Measurements from ENCODE around the gene TNIK. TPM values are rescaled to one million over a fixed set of nuclear protein-coding genes. Genes with fewer than 3 reads are reported as not detected.
"Not testable (repeated sequence)": the region's sequence is repeated elsewhere in the genome, so short reads cannot be mapped to it uniquely, and the experiment has no call there.

TNIK gene
- total and polyA plus RNA-seq, 10 donors, result 0.85 to 34.5 (median 14.1) TPM

DNA sequence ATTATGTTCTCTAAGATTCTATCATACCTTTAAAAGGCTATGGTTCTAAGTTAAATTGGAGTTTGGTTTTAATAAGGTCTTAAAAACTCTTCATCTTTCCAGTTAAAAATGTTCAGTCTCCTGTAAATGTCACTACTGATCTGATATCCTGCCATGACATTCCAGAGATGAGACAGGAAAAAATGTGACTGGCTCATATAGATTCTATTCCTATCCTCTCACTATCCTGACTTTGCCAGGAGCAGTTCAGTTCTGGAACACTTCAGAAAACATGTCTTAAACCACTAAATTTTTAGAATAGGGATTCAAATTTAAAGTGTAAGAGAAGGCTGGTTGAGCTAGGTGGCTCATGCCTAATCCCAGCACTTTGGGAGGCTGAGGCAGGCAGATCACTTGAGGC, 170.9 kb downstream of the TNIK start:
- no peak overlapping the region for H3K4me3 ChIP-seq
- H3K27ac ChIP-seq, result no peak overlapping the region
- intact Hi-C loops (cut with DNase I; ENCODE audit: low total_unique reads), result no loop called here
- no peaks in the 10 kb centered on the region for H3K36me3 ChIP-seq
- TF ChIP-seq, protein P1, sequence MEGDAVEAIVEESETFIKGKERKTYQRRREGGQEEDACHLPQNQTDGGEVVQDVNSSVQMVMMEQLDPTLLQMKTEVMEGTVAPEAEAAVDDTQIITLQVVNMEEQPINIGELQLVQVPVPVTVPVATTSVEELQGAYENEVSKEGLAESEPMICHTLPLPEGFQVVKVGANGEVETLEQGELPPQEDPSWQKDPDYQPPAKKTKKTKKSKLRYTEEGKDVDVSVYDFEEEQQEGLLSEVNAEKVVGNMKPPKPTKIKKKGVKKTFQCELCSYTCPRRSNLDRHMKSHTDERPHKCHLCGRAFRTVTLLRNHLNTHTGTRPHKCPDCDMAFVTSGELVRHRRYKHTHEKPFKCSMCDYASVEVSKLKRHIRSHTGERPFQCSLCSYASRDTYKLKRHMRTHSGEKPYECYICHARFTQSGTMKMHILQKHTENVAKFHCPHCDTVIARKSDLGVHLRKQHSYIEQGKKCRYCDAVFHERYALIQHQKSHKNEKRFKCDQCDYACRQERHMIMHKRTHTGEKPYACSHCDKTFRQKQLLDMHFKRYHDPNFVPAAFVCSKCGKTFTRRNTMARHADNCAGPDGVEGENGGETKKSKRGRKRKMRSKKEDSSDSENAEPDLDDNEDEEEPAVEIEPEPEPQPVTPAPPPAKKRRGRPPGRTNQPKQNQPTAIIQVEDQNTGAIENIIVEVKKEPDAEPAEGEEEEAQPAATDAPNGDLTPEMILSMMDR (IDR thresholded peaks at IDR 0.05 in 8 of 11, conservative IDR thresholded peaks at IDR 0.05 in 3 of 11), result no peak
- TF ChIP-seq POLR2AphosphoS5 (IDR thresholded peaks at IDR 0.05) (no peak), POLR2A (IDR thresholded peaks at IDR 0.05) (no peak)
- DNase-seq, result no peak
- no peaks in the 10 kb centered on the region for H3K27me3 ChIP-seq (replicated peaks in 1 of 7)
- H3K9me3 ChIP-seq, result no peaks in the 10 kb centered on the region
- peaks cover 0 to 17% (median 6%) of the 10 kb centered on the region in 6 donors for H3K4me1 ChIP-seq

DNA sequence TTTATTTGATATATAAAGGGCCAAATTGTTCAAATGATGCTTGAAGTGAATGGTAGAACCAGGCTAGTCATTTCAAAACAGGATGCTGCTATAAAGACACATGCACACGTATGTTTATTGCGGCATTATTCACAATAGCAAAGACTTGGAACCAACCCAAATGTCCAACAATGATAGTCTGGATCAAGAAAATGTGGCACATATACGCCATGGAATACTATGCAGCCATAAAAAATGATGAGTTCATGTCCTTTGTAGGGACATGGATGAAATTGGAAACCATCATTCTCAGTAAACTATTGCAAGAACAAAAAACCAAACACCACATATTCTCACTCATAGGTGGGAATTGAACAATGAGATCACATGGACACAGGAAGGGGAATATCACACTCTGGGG, 172.4 kb downstream of the TNIK start:
- WGBS, 5 donors, result 73 to 91% (median 88%) methylated on average over 3 of the region's 3 CpGs
- intact Hi-C loops (cut with DNase I; ENCODE audit: low total_unique reads), result not testable (repeated sequence)

DNA sequence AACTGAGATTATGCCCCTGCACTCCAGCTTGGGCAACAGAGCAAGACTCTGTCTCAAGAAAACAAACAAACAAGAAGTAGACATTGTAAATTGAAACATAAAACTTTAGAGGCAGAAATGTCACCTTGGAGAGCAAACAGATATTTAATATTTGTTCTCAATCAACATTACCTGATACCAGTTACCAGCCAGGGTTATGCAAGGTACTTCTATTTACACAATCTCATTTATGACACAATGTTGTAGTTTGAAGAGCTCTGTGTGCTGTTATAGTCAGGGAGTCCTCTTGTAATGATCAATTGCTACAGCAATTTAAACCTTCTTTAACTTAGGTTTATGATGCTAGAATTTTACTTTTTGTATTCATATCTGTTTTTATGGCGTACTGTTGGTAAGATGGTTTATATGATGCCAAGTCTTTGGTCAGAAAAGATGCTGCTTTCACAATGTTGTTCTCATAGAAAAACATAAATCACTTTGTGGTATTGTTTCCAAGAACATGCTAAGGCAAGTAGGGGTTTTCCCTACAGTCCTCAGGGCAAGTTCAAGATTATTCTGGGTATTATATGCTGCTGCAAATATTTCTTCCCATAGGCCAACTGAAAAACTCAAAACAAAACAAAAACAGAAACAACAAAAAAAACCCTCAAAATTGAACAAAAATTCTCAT, 173.5 kb downstream of the TNIK start:
- Histone ChIP-seq H3K9me3 (no peaks in the 10 kb centered on the region), H3K36me3 (no peaks in the 10 kb centered on the region), H3K4me3 (no peak overlapping the region), H3K27me3 (replicated peaks in 1 of 7) (no peaks in the 10 kb centered on the region), H3K27ac (no peak overlapping the region), H3K4me1 (peaks cover 0 to 10% (median 6%) of the 10 kb centered on the region in 6 donors)
- DNase-seq, result no peak
- intact Hi-C loops (cut with DNase I; ENCODE audit: low total_unique reads), result no loop called here
- 67 to 89% (median 80%) methylated on average over 1 of the region's 1 CpG for WGBS, 5 donors
- TF ChIP-seq POLR2AphosphoS5 (IDR thresholded peaks at IDR 0.05) (no peak), POLR2A (IDR thresholded peaks at IDR 0.05) (no peak)
- TF ChIP-seq, protein P1 (IDR thresholded peaks at IDR 0.05 in 8 of 11, conservative IDR thresholded peaks at IDR 0.05 in 3 of 11), result no peak

More for the DNA sequence above, 172.4 kb downstream of the TNIK start:
- H3K4me1 ChIP-seq, result peaks cover 0 to 10% (median 6%) of the 10 kb centered on the region in 6 donors
- H3K4me3 ChIP-seq; H3K36me3 ChIP-seq; H3K27ac ChIP-seq; H3K27me3 ChIP-seq (replicated peaks in 1 of 7); H3K9me3 ChIP-seq; DNase-seq: not testable (repeated sequence)

DNA sequence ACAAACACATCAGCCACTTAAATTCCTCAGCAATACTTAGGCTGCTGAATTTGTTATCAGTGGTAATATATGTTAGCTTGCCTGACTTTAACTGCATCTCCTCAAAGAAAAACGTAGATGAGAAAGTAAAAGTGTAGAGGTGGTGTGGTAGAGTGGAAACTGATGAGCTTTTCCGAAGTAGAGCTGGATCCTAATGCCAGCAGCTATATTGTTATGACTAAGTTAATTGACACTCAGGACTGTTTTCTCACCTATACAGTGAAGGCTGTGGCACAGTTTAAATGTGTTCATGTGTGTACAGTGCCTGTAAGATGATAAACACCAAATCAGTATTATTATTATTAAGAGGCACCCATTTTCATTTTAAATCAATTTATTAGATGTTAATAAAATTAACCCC, 174.9 kb downstream of the TNIK start:
- no peaks in the 10 kb centered on the region for H3K27me3 ChIP-seq (replicated peaks in 1 of 7)
- WGBS, 5 donors, result 40 to 59% (median 53%) methylated on average over 2 of the region's 2 CpGs
- DNase-seq, result no peak
- no peaks in the 10 kb centered on the region for H3K36me3 ChIP-seq
- TF ChIP-seq, protein P1 (IDR thresholded peaks at IDR 0.05 in 8 of 11, conservative IDR thresholded peaks at IDR 0.05 in 3 of 11), result no peak
- TF ChIP-seq POLR2A (IDR thresholded peaks at IDR 0.05), result no peak
- TF ChIP-seq POLR2AphosphoS5 (IDR thresholded peaks at IDR 0.05), result no peak
- H3K9me3 ChIP-seq, result no peaks in the 10 kb centered on the region
- H3K4me3 ChIP-seq, result no peak overlapping the region
- intact Hi-C loops (cut with DNase I; ENCODE audit: low total_unique reads), result no loop called here
- H3K27ac ChIP-seq, result no peak overlapping the region
- peaks cover 0 to 10% (median 6%) of the 10 kb centered on the region in 6 donors for H3K4me1 ChIP-seq
